ENCODE data around the gene C5AR1. TPM values are rescaled to one million over a fixed set of nuclear protein-coding genes. Genes with fewer than 3 reads are reported as not detected.

C5AR1 gene
- total and polyA plus RNA-seq, 9 of the 15 experiments (the other 6 are each of a cell fraction or from before 2014, with no cell fraction given): 0.06 to 1.6 (median 0.28) TPM; not detected in 3

GRCh38 chr19:47271949-47272348, 37.7 kb upstream of the C5AR1 start (continued):
- TF ChIP-seq, protein P1, sequence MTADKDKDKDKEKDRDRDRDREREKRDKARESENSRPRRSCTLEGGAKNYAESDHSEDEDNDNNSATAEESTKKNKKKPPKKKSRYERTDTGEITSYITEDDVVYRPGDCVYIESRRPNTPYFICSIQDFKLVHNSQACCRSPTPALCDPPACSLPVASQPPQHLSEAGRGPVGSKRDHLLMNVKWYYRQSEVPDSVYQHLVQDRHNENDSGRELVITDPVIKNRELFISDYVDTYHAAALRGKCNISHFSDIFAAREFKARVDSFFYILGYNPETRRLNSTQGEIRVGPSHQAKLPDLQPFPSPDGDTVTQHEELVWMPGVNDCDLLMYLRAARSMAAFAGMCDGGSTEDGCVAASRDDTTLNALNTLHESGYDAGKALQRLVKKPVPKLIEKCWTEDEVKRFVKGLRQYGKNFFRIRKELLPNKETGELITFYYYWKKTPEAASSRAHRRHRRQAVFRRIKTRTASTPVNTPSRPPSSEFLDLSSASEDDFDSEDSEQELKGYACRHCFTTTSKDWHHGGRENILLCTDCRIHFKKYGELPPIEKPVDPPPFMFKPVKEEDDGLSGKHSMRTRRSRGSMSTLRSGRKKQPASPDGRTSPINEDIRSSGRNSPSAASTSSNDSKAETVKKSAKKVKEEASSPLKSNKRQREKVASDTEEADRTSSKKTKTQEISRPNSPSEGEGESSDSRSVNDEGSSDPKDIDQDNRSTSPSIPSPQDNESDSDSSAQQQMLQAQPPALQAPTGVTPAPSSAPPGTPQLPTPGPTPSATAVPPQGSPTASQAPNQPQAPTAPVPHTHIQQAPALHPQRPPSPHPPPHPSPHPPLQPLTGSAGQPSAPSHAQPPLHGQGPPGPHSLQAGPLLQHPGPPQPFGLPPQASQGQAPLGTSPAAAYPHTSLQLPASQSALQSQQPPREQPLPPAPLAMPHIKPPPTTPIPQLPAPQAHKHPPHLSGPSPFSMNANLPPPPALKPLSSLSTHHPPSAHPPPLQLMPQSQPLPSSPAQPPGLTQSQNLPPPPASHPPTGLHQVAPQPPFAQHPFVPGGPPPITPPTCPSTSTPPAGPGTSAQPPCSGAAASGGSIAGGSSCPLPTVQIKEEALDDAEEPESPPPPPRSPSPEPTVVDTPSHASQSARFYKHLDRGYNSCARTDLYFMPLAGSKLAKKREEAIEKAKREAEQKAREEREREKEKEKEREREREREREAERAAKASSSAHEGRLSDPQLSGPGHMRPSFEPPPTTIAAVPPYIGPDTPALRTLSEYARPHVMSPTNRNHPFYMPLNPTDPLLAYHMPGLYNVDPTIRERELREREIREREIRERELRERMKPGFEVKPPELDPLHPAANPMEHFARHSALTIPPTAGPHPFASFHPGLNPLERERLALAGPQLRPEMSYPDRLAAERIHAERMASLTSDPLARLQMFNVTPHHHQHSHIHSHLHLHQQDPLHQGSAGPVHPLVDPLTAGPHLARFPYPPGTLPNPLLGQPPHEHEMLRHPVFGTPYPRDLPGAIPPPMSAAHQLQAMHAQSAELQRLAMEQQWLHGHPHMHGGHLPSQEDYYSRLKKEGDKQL (CRISPR knock-in tag; IDR thresholded peaks at IDR 0.05; ENCODE audit: borderline replicate concordance): no peak
- TF ChIP-seq NRF1 (conservative IDR thresholded peaks at IDR 0.05 in 1 of 2, IDR thresholded peaks at IDR 0.05 in 1 of 2) (peak; percentile 6 to 34; a peak in 1 of 4 replicates), SPI1 (IDR thresholded peaks at IDR 0.05; ENCODE audit: borderline replicate concordance, low read depth, low read length) (0 out of 2 replicates have a peak, but pooled peaks have one; percentile 13)
- TF ChIP-seq, protein P2, sequence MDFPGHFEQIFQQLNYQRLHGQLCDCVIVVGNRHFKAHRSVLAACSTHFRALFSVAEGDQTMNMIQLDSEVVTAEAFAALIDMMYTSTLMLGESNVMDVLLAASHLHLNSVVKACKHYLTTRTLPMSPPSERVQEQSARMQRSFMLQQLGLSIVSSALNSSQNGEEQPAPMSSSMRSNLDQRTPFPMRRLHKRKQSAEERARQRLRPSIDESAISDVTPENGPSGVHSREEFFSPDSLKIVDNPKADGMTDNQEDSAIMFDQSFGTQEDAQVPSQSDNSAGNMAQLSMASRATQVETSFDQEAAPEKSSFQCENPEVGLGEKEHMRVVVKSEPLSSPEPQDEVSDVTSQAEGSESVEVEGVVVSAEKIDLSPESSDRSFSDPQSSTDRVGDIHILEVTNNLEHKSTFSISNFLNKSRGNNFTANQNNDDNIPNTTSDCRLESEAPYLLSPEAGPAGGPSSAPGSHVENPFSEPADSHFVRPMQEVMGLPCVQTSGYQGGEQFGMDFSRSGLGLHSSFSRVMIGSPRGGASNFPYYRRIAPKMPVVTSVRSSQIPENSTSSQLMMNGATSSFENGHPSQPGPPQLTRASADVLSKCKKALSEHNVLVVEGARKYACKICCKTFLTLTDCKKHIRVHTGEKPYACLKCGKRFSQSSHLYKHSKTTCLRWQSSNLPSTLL (IDR thresholded peaks at IDR 0.05): no peak

Measured in K562 (cell line).